DND-41 (cell line): ENCODE measurements around the gene CTNNA1.

Experiments used
- CTCF ChIP-seq: IDR thresholded peaks from 2 replicates; pipeline ENCODE4 v1.5.1; 2012; ENCODE audit warnings: borderline replicate concordance, low read length, moderate library complexity, mild to moderate bottlenecking; ENCODE audit not compliant: poor library complexity, severe bottlenecking; ENCODE audit errors: extremely low read depth
- EZH2 ChIP-seq: IDR thresholded peaks from 3 replicates; pipeline ENCODE4 v1.6.1; 2012; ENCODE audit warnings: borderline replicate concordance, low read depth, mild to moderate bottlenecking, moderate library complexity, low read length, inconsistent platforms; ENCODE audit not compliant: severe bottlenecking

- TF ChIP-seq CTCF, result no peak
- TF ChIP-seq EZH2, result no peak
These were observed 165.5 kb downstream of the CTNNA1 start for GRCh38 chr5:138918686-138919085.
